H1 (cell line): ENCODE data around the gene PGPEP1. TPM values are rescaled to one million over a fixed set of nuclear protein-coding genes. Genes with fewer than 3 reads are reported as not detected.
A peak's percentile ranks its signal among the peaks of the same experiment; 100 is the strongest.

Experiments used
- CTCF ChIA-PET: fragments of 300-600 bp; sonication (Branson Sonifier 250); formaldehyde crosslinking; loops from one replicate; lab custom pipeline; 2021; ENCODE audit not compliant: partially characterized antibody; lab: Charles Lee
- POLR2A ChIA-PET: fragments of 300-600 bp; sonication (Branson Sonifier 250); formaldehyde crosslinking; loops from one replicate; lab custom pipeline; 2021; ENCODE audit warnings: inconsistent platforms; ENCODE audit not compliant: partially characterized antibody; lab: Charles Lee
- DNase-seq, 2 experiments: peaks; one replicate each; pipeline versions ENCODE4 v3.0.0 to v3.0.0-alpha.2; 2010 to 2022; ENCODE audit warnings: low spot score in 2 of 2, low read depth in 1 of 2, mixed read lengths in 1 of 2
- FAIRE-seq: peaks from 2 replicates; lab custom pipeline; 2011; peaks lifted over from hg19 to GRCh38; lab: Jason Lieb, UNC
- H2AFZ ChIP-seq: 2 replicates; pipeline ENCODE4 v1.8.1; 2012; ENCODE audit warnings: low read length, inconsistent platforms
- H2AK5ac ChIP-seq: 2 replicates; pipeline ENCODE4 v1.6.1; 2013; ENCODE audit warnings: low read depth, low read length
- H2BK120ac ChIP-seq: replicated peaks from 2 replicates; pipeline ENCODE3; 2013; ENCODE audit warnings: low read depth, low read length, inconsistent platforms
- H2BK12ac ChIP-seq: 2 replicates; pipeline ENCODE4 v1.6.1; 2013; ENCODE audit warnings: low read depth, low read length
- H2BK15ac ChIP-seq: 2 replicates; pipeline ENCODE4 v1.6.1; 2013; ENCODE audit warnings: low read length
- H2BK20ac ChIP-seq: 2 replicates; pipeline ENCODE4 v1.6.1; 2013; ENCODE audit warnings: low read length
- H2BK5ac ChIP-seq: 2 replicates; pipeline ENCODE4 v1.6.1; 2013; ENCODE audit warnings: low read depth, low read length
- H3K14ac ChIP-seq: 2 replicates; pipeline ENCODE4 v1.6.1; 2013; ENCODE audit warnings: inconsistent platforms; ENCODE audit not compliant: insufficient read length
- H3K18ac ChIP-seq: 2 replicates; pipeline ENCODE4 v1.6.1; 2013; ENCODE audit warnings: low read length; ENCODE audit errors: extremely low read depth
- H3K23ac ChIP-seq: 2 replicates; pipeline ENCODE4 v1.6.1; 2013; ENCODE audit warnings: inconsistent platforms; ENCODE audit not compliant: insufficient read length
- H3K23me2 ChIP-seq: 2 replicates; pipeline ENCODE4 v1.6.1; 2013; ENCODE audit warnings: low read depth, low read length
- H3K27ac ChIP-seq: 2 replicates; pipeline ENCODE4 v1.6.1; 2011; ENCODE audit warnings: low read depth, low read length, inconsistent platforms
- H3K27me3 ChIP-seq, 4 experiments: replicated peaks in 1 of 4; 1 replicate in 1 of 4; 2 replicates in 3 of 4; pipeline versions ENCODE4 v1.6.1 to v1.8.1; 2011 to 2013; ENCODE audit warnings: low read length in 3 of 4, mild to moderate bottlenecking in 3 of 4, inconsistent platforms in 2 of 4, mixed read lengths in 2 of 4, moderate library complexity in 1 of 4; ENCODE audit not compliant: control insufficient read depth in 3 of 4, insufficient read depth in 3 of 4; ENCODE audit errors: extremely low read depth in 1 of 4
- H3K36me3 ChIP-seq, 4 experiments: 2 replicates each; pipeline versions ENCODE4 v1.6.1 to v1.8.1; 2011 to 2013; ENCODE audit warnings: mild to moderate bottlenecking in 4 of 4, low read length in 3 of 4, moderate library complexity in 2 of 4, control low read depth in 1 of 4, inconsistent platforms in 1 of 4; ENCODE audit not compliant: insufficient read depth in 4 of 4, control insufficient read depth in 2 of 4
- H3K4ac ChIP-seq: replicated peaks from 2 replicates; pipeline ENCODE3; 2013; ENCODE audit warnings: low read length, low read depth, mixed read lengths, inconsistent platforms; ENCODE audit not compliant: insufficient read length
- H3K4me1 ChIP-seq, 4 experiments: replicated peaks in 1 of 4; 1 replicate in 1 of 4; 2 replicates in 3 of 4; pipeline versions ENCODE4 v1.6.1 to v1.8.1; 2011 to 2013; ENCODE audit warnings: low read length in 3 of 4, inconsistent platforms in 2 of 4, mixed read lengths in 1 of 4; ENCODE audit not compliant: insufficient read depth in 4 of 4, control insufficient read depth in 3 of 4
- H3K4me2 ChIP-seq, 2 experiments: 2 replicates each; pipeline versions ENCODE4 v1.6.1 to v1.8.1; 2011 to 2013; ENCODE audit warnings: low read depth in 2 of 2, low read length in 2 of 2, control low read depth in 1 of 2, inconsistent platforms in 1 of 2, mild to moderate bottlenecking in 1 of 2; ENCODE audit not compliant: insufficient read depth in 1 of 2
- H3K4me3 ChIP-seq, 4 experiments: fragments of 200-600, 300-600 bp in 1 of 4; sonication (generic), shearing (Covaris generic), sonication (Bioruptor Twin) in 1 of 4; 2 replicates each; pipeline versions ENCODE4 v1.5.1 to v1.8.1; 2011 to 2016; ENCODE audit warnings: low read length in 4 of 4, low read depth in 3 of 4, control low read depth in 2 of 4, inconsistent platforms in 2 of 4, mild to moderate bottlenecking in 2 of 4, mixed read lengths in 1 of 4, moderate library complexity in 1 of 4; ENCODE audit not compliant: insufficient read depth in 2 of 4; ENCODE audit errors: extremely low read depth in 1 of 4
- H3K56ac ChIP-seq: replicated peaks from 2 replicates; pipeline ENCODE3; 2013; ENCODE audit warnings: low read depth, mild to moderate bottlenecking, mixed read lengths, low read length, inconsistent platforms; ENCODE audit not compliant: insufficient read length
- H3K79me1 ChIP-seq: 2 replicates; pipeline ENCODE4 v1.6.1; 2013; ENCODE audit warnings: low read depth, low read length, control low read depth
- H3K79me2 ChIP-seq, 2 experiments: 2 replicates each; pipeline versions ENCODE4 v1.6.1 to v1.8.1; 2012 to 2013; ENCODE audit warnings: low read length in 2 of 2, mild to moderate bottlenecking in 2 of 2, inconsistent platforms in 1 of 2; ENCODE audit not compliant: insufficient read depth in 2 of 2, control insufficient read depth in 1 of 2
- H3K9ac ChIP-seq, 4 experiments: replicated peaks in 1 of 4; 1 replicate in 1 of 4; 2 replicates in 3 of 4; pipeline versions ENCODE4 v1.6.1 to v1.8.1; 2011 to 2013; ENCODE audit warnings: low read depth in 3 of 4, low read length in 3 of 4, control low read depth in 2 of 4, mild to moderate bottlenecking in 2 of 4, moderate library complexity in 2 of 4, inconsistent platforms in 1 of 4; ENCODE audit errors: extremely low read depth in 1 of 4
- H3K9me3 ChIP-seq, 2 experiments: 2 replicates each; pipeline versions ENCODE4 v1.6.1 to v1.8.1; 2012 to 2013; ENCODE audit warnings: mild to moderate bottlenecking in 2 of 2, moderate library complexity in 2 of 2, control low read depth in 1 of 2, inconsistent platforms in 1 of 2, low read depth in 1 of 2, low read length in 1 of 2, mixed read lengths in 1 of 2; ENCODE audit not compliant: insufficient read depth in 2 of 2
- H4K20me1 ChIP-seq, 2 experiments: replicated peaks in 1 of 2; 2 replicates each; pipeline versions ENCODE3 to v1.8.1; 2011 to 2013; ENCODE audit warnings: inconsistent platforms in 2 of 2, low read length in 2 of 2, mild to moderate bottlenecking in 1 of 2; ENCODE audit not compliant: insufficient read depth in 2 of 2, control insufficient read depth in 1 of 2
- H4K5ac ChIP-seq: 2 replicates; pipeline ENCODE4 v1.6.1; 2013; ENCODE audit warnings: low read length, low read depth, mixed read lengths, inconsistent platforms; ENCODE audit not compliant: insufficient read length
- H4K8ac ChIP-seq: 2 replicates; pipeline ENCODE4 v1.8.0; 2013; ENCODE audit warnings: mild to moderate bottlenecking, moderate library complexity, low read length, inconsistent platforms; ENCODE audit not compliant: insufficient read depth; ENCODE audit errors: extremely low read depth
- H4K91ac ChIP-seq: replicated peaks from 2 replicates; pipeline ENCODE3; 2013; ENCODE audit warnings: low read length, mixed read lengths, inconsistent platforms; ENCODE audit not compliant: insufficient read length
- FOSL1 ChIP-seq: IDR thresholded peaks from 2 replicates; pipeline ENCODE4 v1.6.1; 2011; ENCODE audit warnings: mild to moderate bottlenecking, low read depth, low read length, moderate library complexity; ENCODE audit not compliant: insufficient read depth
- GTF2F1 ChIP-seq: IDR thresholded peaks from 2 replicates; pipeline ENCODE4 v1.6.1; 2012; ENCODE audit warnings: low read depth, low read length, improper control_type of control experiment, borderline replicate concordance
- JUN ChIP-seq: IDR thresholded peaks from 2 replicates; pipeline ENCODE4 v1.6.1; 2011; ENCODE audit warnings: low read depth, mild to moderate bottlenecking, improper control_type of control experiment, low read length
- RAD21 ChIP-seq, 2 experiments: IDR thresholded peaks in 1 of 2; conservative IDR thresholded peaks in 1 of 2; 2 replicates each; pipeline ENCODE4 v1.6.1; 2011; ENCODE audit warnings: low read depth in 2 of 2, low read length in 2 of 2, improper control_type of control experiment in 1 of 2, inconsistent platforms in 1 of 2, mild to moderate bottlenecking in 1 of 2, moderate library complexity in 1 of 2
- YY1 ChIP-seq: IDR thresholded peaks from 2 replicates; pipeline ENCODE4 v1.6.1; 2011; ENCODE audit warnings: low read depth, mild to moderate bottlenecking, low read length
- WGBS, 2 experiments: shearing (Covaris generic) in 1 of 2; methylation state at CpG; one replicate each; pipeline versions ENCODE4 v1.1.6 to v1.1.7; 2013 to 2015; ENCODE audit warnings: low lambda C conversion rate in 2 of 2, mixed read lengths in 2 of 2, inconsistent platforms in 1 of 2, low coverage in 1 of 2, missing lambda C conversion rate in 1 of 2; ENCODE audit not compliant: insufficient replicate concordance in 2 of 2, insufficient coverage in 1 of 2, insufficient read length in 1 of 2; ENCODE audit errors: extremely low coverage in 1 of 2, missing lambda C conversion rate in 1 of 2; 5-methylcytosine and 5-hydroxymethylcytosine counted together
- polyA plus RNA-seq, 7 experiments: library from polyadenylated mRNA; depleted of rRNA in 3 of 7; stranded (reverse) in 5 of 7; unstranded in 2 of 7; fragments of >200 nt in 5 of 7; fragments of 200-250 nt in 2 of 7; gene quantifications; 1 replicate in 5 of 7; 2 replicates in 1 of 7; 4 replicates in 1 of 7; pipeline versions ENCODE4 v1.2.1 to v1.2.3, GENCODE V29; 2011 to 2013; ENCODE audit warnings: missing spikeins in 2 of 7, mixed read lengths in 2 of 7
- total RNA-seq: library from RNA; stranded (reverse); fragmentation: NEBNext Ultra II Directional; extraction: Animal tissue kit (Norgen Biotek cat#: 25700); gene quantifications from 2 replicates; pipeline ENCODE4 v1.2.1, GENCODE V29; 2021

The PGPEP1 gene
- total and polyA plus RNA-seq, 2 of the 8 experiments (the other 6 are each of a cell fraction or from before 2014, with no cell fraction given): 17.0 to 33.4 TPM

DNA sequence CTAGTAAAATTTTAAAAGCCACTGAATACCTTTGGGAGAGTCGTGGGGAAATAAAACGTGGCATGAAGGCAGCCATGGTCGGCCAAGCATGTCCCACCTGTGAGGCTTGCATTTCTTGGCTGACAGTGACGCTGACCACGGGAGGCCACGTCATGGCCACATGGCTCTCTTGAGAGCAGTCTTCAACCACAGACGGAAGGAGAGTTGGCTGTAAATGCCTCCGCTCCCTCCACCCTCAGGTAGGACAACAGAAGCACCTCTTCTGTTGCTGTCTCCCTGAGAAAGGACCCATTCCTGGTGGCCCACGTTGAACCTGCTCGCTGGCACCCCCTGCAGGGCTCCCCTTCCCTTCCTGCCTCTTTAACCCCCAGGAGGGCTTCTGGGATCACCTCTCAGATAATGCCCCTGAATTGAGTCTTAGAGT lies 67.7 kb downstream of the PGPEP1 start:
- Histone ChIP-seq H2BK12ac (peak overlapping the region; percentile 95; the same call in 1 of the 2 replicates), H3K56ac (no peak overlapping the region), H2BK20ac (no peak overlapping the region), H3K36me3 (no peaks in the 10 kb centered on the region), H2AK5ac (no peak overlapping the region), H3K79me1 (no peaks in the 10 kb centered on the region), H4K5ac (no peak overlapping the region), H3K4me2 (no peak overlapping the region), H3K4me1 (no peaks in the 10 kb centered on the region), H4K8ac (no peak overlapping the region), H3K9me3 (no peaks in the 10 kb centered on the region), H3K23me2 (no peaks in the 10 kb centered on the region), H3K23ac (no peak overlapping the region), H4K20me1 (no peaks in the 10 kb centered on the region), H3K4ac (no peak overlapping the region), H2BK5ac (no peak overlapping the region), H3K14ac (no peak overlapping the region), H3K79me2 (no peaks in the 10 kb centered on the region), H2BK120ac (no peak overlapping the region), H3K27ac (no peak overlapping the region), H3K4me3 (no peak overlapping the region), H2BK15ac (peak overlapping the region; percentile 23; the same call in 1 of the 2 replicates), H3K9ac (no peak overlapping the region), H4K91ac (peak overlapping the region; percentile 45), H2AFZ (no peak overlapping the region), H3K18ac (no peak overlapping the region), H3K27me3 (no peaks in the 10 kb centered on the region)
- peak in 1 of 2 experiments; percentile 86 for DNase-seq
- FAIRE-seq: no peak
- WGBS, 2 experiments: 73% methylated on average over 10 of the region's 10 CpGs; no CpG with 5 or more reads in 1 of the 2 experiments
- CTCF ChIA-PET: interaction anchor here (1.0 to 12.8 kb wide), 5 partner anchors 19 to 128 kb away, joined by 4 to 174 read pairs (median 4); partner anchors contain the start of gene GDF15
- POLR2A ChIA-PET: no interaction called here
- TF ChIP-seq FOSL1 (no peak), GTF2F1 (no peak), RAD21 (IDR thresholded peaks at IDR 0.05 in 1 of 2, conservative IDR thresholded peaks at IDR 0.05 in 1 of 2; ENCODE audit: low read depth in 2 of 2, low read length in 2 of 2) (peak; percentile 62 to 69), YY1 (no peak), JUN (no peak)
